GM19043 (cell line): ENCODE results near the gene IL3.
A peak's percentile ranks its signal among the peaks of the same experiment; 100 is the strongest.
"Not testable (repeated sequence)": the region's sequence is repeated elsewhere in the genome, so short reads cannot be mapped to it uniquely, and the experiment has no call there.

Source experiments
- ATAC-seq: cut with Tn5 transposase; IDR thresholded peaks from one replicate; pipeline ENCODE4 v1.9.1; 2021; ENCODE audit warnings: low read depth; ENCODE audit not compliant: unreplicated experiment

The IL3 gene

GRCh38 chr5:132090107-132090506 lies 29.7 kb downstream of the IL3 start:
- ATAC-seq, result no peak

GRCh38 chr5:132093271-132093670 lies 32.8 kb downstream of the IL3 start:
- no peak for ATAC-seq

DNA sequence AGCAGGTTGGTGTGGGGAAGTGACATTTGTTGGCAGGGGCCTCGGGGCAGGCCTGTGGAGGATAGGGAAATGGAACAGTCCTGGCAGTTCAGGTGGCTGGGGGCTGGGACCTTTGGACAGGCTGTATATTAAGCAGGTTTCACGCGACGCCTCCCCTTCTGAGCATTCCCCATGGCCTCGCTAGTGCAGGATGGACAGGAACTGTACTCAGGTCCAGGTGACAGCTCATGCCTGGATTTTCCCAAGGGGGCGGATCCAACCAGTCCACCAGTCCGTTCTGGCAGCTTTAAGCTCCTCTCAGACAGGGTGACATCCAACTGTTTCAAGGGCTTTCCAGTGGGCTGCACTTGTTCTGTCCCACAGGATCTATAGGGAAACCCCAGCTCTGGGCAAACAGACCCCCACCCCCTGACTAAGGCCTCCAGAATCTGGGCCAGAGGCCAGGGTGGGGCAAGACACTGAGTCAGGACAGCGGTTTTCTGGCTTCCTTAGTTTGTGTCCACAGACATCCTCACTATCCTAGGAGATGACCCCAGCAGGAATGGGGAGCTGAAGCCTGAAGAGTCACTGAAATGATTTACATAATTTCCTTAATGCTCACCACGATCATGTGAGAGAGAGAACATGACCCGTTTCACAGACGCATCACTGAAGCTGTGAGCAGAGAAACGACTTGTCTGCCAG lies 34.1 kb downstream of the IL3 start:
- no peak for ATAC-seq

GRCh38 chr5:132095077-132095410 lies 34.6 kb downstream of the IL3 start:
- ATAC-seq, result no peak

- no peak for ATAC-seq
These were observed 35.0 kb downstream of the IL3 start for GRCh38 chr5:132095424-132095972.

- ATAC-seq, result no peak
These were observed 36.4 kb downstream of the IL3 start for GRCh38 chr5:132096904-132097303.

DNA sequence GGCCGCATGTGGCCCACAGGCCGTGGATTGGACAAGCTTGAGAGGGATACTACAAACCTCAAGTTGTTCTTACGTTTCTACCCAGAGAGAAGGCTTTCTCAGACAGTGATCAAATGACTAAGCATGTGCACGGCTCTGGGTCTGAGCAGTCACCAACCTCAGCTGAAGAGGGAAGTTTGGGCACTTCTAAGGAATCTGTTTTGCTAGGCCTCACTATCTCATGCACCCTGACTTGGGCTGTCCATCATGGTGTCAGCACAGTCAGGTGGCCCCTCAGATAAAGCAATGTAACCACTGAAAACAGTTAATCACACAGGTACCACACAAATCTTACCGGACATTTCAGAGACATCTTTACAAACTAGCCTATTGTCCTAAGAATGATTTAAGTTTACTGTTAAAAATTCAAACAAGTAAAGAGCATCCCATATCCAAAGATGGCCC lies 37.7 kb downstream of the IL3 start:
- no peak for ATAC-seq

- ATAC-seq, result no peak
These were observed 38.2 kb downstream of the IL3 start for GRCh38 chr5:132098621-132099020.

- ATAC-seq, result peak; percentile 27
These were observed 38.8 kb downstream of the IL3 start for GRCh38 chr5:132099076-132099748.

DNA sequence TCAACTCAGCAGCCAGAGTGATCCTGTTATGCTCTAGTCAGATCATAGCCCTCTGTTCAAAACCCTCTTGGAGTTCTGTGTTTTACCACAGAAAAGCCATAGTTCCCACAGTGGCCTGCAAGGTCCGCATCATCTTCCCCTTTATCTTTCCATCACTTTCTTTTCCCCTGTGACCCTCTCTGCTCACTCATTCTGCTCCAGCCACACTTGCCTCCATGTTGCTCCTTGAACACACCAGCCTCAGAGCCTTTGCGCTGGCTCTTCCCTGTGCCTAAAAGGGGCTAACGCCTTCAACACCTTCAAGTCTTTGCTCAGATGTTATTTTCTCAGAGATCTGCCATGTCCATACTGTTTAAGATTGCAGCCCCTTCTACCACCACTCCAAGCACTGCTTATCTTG lies 39.5 kb downstream of the IL3 start:
- ATAC-seq, result no peak

DNA sequence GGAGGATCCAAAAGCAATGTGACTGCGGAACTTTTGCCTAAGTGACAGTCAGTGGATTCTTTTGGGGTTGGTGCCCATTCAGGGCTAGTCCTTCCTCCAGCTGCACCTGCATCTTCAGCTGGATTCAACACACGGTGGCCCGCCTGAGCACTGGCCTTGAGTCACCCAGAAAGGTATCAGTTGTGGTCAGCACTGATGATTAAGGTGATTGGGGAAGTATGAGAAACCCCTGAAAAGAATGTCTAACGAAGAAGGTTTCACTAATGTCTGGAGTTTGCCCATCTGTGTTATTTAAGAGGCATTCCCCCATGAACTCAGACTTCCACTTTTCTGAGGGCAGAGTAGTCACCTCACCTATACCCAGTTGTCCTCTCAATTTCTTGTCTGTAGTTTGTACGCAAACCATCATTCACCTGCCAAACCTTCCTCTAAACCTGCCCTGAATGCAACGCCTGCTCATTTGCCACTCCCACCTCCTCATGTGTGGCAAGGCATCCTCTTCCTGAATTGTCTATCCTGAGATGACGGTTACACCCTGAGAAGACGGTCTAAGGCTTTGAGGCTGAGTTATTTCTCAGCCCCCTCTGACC lies 40.3 kb downstream of the IL3 start:
- ATAC-seq, result peak; percentile 33

- ATAC-seq, result no peak
These were observed 41.0 kb downstream of the IL3 start for GRCh38 chr5:132101385-132101880.

GRCh38 chr5:132102101-132102701 lies 41.7 kb downstream of the IL3 start:
- ATAC-seq, result no peak

DNA sequence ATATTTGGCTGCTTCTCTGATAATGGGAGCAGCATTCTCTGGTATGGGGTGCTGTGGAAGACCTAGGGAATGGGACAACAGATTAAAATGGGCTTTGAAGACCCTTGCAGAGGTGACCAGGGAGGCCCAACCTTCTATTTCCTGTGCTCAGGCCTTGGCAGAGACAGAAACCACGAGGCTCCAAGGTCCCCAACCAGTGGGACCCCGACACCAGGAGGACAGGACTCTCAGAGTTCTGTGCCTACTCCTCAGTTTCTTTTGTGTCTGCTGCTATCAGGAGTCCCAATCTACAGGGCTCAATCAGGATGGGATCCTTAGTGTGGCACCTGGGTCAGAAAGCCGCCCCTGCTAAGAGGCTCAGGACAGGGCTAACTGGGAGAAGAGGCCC lies 42.5 kb downstream of the IL3 start:
- no peak for ATAC-seq

DNA sequence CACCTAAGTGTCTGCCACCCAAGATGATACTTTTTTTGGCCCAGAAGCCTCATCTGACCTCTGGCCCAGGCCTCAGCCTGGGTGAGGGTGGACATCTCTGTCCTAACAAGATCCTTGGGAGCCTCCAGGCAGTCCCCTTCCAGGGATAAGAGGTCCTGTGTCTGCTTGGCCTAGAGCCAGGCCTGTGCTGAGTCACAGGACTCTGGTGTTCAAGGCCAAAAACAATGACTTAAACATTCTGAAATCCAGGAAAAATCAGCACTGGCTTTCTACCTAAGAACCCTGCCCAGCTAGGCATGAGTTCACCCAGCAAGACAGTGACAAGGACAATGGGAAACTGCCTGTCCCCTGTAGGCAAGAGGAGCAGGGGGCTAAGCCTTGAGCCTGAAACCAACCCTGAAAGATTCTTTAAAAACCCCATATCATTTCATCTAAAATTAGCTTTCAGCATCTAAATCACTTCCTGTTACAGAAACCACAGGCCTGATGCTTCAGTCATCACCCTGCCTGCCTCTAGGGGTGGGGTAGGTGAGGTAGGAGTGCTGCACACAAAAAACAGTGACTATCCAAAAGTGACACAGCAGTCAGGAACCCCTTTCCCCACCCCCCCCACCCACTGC lies 43.0 kb downstream of the IL3 start:
- peak; percentile 69 for ATAC-seq

GRCh38 chr5:132103969-132104391 lies 43.5 kb downstream of the IL3 start:
- peak; percentile 8 for ATAC-seq

DNA sequence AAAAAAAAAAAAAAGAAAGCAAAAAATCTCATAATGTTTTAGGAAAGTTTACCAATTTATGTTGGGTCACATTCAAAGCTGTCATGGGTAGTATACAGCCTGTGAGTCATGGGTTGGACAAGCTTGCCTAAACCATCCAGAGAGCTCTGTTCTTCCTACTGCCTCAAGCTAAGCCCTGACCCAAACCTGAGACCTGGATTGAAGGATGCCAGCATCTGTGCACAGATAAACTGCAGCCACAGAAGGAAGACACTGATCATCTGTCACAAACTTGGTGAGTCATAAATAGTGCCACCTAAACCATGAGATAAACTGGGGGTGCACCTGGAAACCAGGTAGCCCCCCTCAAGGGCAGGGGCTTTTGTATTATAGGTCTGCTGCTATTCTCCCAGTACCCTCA lies 44.1 kb downstream of the IL3 start:
- ATAC-seq, result no peak

GRCh38 chr5:132105688-132106087 lies 45.2 kb downstream of the IL3 start:
- ATAC-seq, result no peak

- not testable (repeated sequence) for ATAC-seq
These were observed 48.0 kb downstream of the IL3 start for GRCh38 chr5:132108495-132108894.

GRCh38 chr5:132108957-132109356 lies 48.5 kb downstream of the IL3 start:
- ATAC-seq, result not testable (repeated sequence)
